GM19043 (cell line): ENCODE results near the gene SHISA4.
"Not testable (repeated sequence)": the region's sequence is repeated elsewhere in the genome, so short reads cannot be mapped to it uniquely, and the experiment has no call there.

Source experiments
- ATAC-seq: cut with Tn5 transposase; IDR thresholded peaks from one replicate; pipeline ENCODE4 v1.9.1; 2021; ENCODE audit warnings: low read depth; ENCODE audit not compliant: unreplicated experiment

SHISA4 gene

DNA sequence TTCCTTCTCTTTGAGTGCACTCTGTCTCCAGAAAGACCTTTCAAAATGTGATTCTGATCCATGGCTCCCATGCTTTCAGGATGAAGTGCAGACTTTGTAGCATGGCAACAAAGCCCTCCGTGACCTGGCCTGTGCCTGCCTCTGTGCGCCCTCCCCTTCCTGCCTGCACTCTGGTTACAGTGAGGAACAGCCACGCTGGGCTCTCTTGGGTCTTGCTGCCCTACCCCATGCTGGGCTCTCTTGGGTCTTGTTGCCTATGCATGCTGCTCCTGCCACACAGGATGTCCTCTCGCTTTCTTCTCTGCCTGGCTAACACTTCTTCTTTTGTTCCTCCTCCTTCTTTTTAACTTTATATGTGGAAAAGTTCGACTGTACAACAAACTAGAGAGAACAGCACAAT lies 29.6 kb downstream of the SHISA4 start:
- ATAC-seq, result no peak

GRCh38 chr1:201921952-201922558 lies 33.4 kb downstream of the SHISA4 start:
- ATAC-seq, result no peak

DNA sequence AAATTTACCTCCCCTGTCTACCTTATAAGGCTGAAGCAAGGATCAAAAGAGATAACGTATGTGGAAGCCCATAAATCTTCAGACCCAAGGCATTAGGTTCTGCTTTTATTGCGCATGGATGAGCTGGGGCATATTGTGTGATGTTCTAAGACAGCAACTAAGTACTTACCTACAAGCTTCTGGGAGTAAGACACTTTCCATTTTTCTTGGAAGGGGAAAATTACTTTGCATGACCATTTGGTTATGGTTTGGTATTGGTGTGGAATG lies 36.5 kb downstream of the SHISA4 start:
- no peak for ATAC-seq

- no peak for ATAC-seq
Measured at GRCh38 chr1:201925981-201926645, 37.4 kb downstream of the SHISA4 start.

- ATAC-seq, result no peak
Measured at GRCh38 chr1:201928266-201928665, 39.6 kb downstream of the SHISA4 start.

- no peak for ATAC-seq
Measured at GRCh38 chr1:201930137-201930536, 41.4 kb downstream of the SHISA4 start.

GRCh38 chr1:201930803-201931202 lies 42.1 kb downstream of the SHISA4 start:
- ATAC-seq, result no peak

DNA sequence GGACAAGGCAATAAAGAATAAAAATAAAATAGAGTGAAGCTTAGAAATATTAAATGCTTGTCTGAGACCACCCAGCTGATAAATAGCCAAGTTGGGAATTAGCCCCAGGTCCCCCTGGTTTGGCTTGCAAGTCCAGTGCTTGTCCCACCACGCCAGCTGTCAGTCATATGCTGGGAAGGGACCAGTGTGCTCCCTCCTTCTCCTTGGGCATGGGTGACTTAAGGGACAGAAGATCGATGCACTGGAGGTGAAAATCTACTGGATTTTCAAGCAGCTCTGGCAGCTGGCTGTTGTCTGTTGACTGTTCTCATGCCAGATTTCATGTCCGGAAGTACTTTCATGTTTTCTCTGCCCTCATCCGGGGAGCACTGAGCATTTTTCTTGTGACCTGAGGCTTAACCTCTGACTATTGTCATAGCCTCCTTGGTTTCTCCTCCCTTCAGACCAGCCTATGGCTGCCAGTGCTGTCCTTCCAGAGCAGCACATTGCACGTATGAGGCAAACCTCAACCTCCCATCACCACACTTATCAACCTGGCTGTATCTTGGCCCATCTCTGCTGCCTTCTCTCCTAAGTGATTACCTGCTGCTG lies 45.2 kb downstream of the SHISA4 start:
- ATAC-seq, result no peak

GRCh38 chr1:201937624-201938213 lies 49.0 kb downstream of the SHISA4 start:
- no peak for ATAC-seq

GRCh38 chr1:201938440-201939035 lies 49.8 kb downstream of the SHISA4 start:
- ATAC-seq, result no peak

DNA sequence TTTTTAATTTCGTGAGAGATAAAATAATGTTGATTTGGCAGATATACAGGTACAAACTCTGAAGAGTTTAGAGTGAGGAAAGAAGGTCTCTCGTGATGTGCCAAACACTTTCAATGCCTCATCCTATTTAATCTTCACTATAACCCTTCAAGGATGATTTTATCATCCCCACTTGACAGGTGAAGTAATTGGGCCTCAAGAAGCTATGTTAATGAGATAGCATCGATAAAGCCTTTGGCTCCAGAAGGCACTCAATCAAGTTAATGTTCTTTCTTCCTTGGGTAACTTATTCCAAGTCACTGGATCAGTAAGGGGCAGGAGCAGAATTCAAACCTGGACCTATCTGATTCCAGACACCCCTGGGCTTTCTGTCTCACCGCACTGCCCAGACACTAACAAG lies 50.5 kb downstream of the SHISA4 start:
- no peak for ATAC-seq

GRCh38 chr1:201939574-201939973 lies 50.9 kb downstream of the SHISA4 start:
- ATAC-seq, result no peak

DNA sequence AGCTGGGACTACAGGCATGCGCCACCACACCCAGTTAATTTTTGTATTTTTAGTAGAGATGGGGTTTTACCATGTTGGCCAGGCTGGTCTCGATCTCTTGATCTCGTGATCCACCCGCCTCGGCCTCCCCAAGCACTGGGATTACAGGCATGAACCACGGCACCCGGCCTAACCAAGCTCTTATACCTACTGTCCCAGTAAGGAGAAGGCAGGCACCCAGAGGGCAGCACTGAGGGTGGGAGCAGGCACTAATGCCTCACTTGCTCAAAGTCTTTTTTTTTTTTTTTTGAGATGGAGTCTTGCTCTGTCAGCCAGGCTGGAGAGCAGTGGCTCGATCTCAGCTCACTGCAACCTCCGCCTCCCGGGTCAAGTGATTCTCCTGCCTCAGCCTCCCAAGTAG lies 51.6 kb downstream of the SHISA4 start:
- not testable (repeated sequence) for ATAC-seq

DNA sequence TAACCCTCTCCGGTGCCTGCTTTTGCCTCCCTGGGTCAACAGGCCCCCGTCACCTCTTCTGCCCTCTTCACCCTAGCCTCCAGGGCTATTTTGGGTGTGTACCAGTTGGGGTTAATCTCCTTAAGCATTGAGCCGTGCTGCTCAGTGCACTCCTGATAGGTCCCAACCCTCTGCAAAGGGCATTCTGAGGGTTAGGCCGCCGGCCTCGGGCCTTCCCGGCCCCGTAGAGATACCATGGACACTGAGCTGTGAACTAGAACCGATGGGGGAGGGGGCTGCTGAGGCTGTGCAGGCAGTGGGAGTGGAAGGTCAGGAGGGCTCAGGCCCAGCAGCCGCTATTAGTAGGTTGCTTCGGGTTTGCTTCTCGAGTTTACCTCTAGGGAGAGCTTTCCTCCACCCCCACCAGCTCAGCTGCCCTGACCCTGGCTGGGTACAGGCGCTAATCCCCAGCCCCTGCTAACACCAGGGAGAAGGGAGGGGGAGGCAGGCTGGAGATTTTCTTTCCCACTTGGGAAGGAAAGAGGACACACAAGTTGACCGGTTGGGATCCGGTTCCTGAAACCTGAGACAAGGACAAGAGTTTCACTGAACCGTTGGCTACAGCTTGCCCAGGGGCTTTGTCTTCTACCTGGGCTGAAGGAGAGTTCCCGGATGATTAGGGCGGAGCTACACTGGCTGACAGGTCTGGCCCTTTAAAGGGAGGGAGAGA lies 52.9 kb downstream of the SHISA4 start:
- ATAC-seq, result no peak

- ATAC-seq, result no peak
Measured at GRCh38 chr1:201942129-201942495, 53.4 kb downstream of the SHISA4 start.
